GM12873 (cell line): ENCODE data around the gene BCR.

Experiments
- CTCF ChIP-seq: IDR thresholded peaks from 2 replicates; pipeline ENCODE4 v1.5.1; 2012; ENCODE audit warnings: low read depth, mild to moderate bottlenecking, moderate library complexity, low read length, control low read depth; ENCODE audit not compliant: insufficient read depth; ENCODE audit errors: missing control alignments

Gene BCR

DNA sequence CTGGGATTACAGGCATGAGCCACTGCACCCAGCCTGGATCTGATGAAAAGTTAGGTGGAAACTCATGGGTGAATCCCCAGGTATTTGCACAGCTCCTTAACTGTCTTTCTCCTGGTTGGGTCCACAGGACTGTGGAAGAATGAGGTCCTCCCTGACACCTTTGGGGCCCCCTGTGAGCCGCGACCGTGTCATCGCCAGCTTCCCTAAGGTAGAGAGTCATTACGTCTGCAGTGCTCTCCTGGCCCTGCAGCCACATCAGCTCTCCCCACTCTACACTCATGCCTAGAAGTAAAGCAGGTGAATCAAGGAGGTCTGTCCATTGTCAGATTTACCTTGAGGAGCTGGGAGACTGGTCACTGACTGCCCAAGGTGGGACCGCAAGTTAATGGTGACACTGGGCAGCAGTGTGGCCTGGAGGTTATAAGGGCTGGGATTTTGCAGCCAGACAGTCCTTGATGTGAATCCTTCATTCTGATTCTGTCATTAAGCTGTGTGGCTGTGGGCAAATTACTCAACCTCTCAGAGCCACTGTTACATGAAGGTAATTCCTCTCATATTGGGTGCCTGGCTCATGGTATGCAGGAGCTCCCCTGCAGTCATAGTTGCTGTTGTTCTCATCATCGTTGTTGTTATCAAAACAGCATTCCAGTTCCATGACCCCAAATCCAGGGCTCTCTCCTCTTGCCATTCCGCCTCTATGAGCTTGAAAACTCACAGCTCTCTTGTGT lies 33.7 kb upstream of the BCR start:
- TF ChIP-seq CTCF: no peak

- no peak for TF ChIP-seq CTCF
Observed at GRCh38 chr22:23147617-23148387, 32.5 kb upstream of the BCR start.

DNA sequence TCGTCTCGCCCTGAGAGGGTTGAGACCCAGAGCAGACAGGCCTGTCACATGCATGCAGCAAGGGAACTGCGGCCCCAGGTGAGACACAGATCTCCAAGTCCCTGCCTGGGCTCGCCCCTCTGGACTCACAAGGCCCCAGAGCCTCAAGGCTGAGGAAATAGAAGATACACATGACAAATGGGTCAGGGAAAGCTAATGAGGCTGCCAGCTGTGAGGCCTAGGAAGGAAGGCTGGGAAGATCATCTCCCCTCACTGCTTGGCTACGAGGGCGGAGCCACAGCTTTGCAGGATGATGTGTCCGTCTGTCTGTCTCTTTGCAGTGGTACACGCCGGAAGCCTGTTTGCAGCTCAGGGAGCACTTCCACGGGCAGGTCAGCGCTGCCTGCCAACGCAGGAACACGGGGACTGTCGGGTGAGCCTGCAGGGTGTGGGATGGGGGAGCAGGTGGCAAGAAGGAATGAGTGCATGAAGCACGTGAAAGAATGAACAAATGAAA lies 30.5 kb upstream of the BCR start:
- TF ChIP-seq CTCF: no peak

DNA sequence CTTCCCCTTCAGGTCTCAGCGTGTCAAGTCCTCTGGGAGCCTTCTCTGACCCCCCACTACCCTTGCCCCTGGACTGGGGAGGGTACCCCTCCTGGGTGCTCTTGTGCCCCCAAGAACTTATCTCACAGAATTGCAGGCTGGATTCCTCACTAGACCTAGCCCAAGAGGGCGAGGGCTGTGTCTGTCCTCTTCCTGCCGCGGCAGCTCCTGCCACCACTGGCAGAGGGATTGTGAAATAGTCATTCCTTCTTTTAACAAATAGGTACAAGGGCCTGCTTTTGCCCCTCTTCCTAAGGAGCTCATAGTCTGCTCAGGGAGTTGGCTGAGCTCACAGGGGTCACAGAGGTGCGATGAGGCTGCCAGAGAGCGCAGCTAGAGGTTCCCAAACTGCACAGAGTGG lies 29.5 kb upstream of the BCR start:
- TF ChIP-seq CTCF: no peak

- no peak for TF ChIP-seq CTCF
Observed at GRCh38 chr22:23151827-23152226, 28.5 kb upstream of the BCR start.

GRCh38 chr22:23152238-23153114 lies 27.8 kb upstream of the BCR start:
- no peak for TF ChIP-seq CTCF
